A549 treated with DMSO at 1 μM for 4 hours (cell line): ENCODE results near the gene ERICH6. TPM values are rescaled to one million over a fixed set of nuclear protein-coding genes. Genes with fewer than 3 reads are reported as not detected.

Experiments
- total RNA-seq: library from RNA; stranded (reverse); fragments of 200-300 nt; extraction: Qiagen RNA extraction; gene quantifications from 5 replicates; pipeline ENCODE4 v1.2.3, GENCODE V29; 2022; ENCODE audit warnings: low read depth

Gene ERICH6
- 0.07 to 0.08 TPM in 2 of 5 replicates, not detected in the others for total RNA-seq

DNA sequence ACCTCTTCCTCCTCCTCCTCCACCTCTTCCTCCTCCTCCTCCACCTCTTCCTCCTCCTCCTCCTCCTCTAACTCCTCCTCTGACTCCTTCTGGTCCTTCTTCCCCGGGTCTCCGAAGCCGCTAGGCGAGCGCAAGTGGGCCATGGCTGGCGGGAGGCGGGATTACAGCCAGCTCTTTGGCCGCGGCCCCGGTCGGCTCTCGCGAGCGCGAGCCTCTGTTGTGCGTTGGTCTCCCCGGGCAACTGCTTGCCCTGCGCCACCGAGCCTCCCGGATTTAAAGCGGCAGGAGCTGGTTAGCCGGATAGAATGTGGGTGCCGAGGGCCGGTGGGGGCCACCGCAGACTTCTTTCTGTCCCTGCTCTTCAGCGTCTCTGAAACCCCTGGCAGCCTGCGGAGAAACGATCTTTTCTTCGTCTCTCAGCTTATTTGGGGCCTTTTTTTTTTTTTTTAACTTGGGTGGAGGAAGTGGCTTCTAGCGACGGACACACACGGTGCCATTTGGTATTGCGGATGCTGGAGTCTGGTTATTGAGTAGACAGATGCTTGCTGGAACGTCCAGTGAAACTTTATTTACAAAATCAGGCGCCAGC lies at the start of gene ERICH6:
TSS of gene ERICH6 (minus strand) at position 165 of the 589 bp plus-strand sequence. CDS start at position 143, 22 bp downstream.

Other genes starting within 250 kb of the ERICH6 start
- 45.7 to 106 TPM (median 90.4 TPM) in 5 replicates for gene SERP1, start 157.4 kb downstream of the ERICH6 start, total RNA-seq
- 70.2 to 93.3 TPM (median 80.9 TPM) in 5 replicates for gene EIF2A, start 157.1 kb downstream of the ERICH6 start, total RNA-seq
- gene SELENOT, start 100.6 kb downstream of the ERICH6 start, total RNA-seq: 86.7 to 118 TPM (median 116 TPM) in 5 replicates
- 16.2 to 20.6 TPM (median 19.3 TPM) in 5 replicates for gene SIAH2, start 59.2 kb upstream of the ERICH6 start, total RNA-seq
- gene MINDY4B, start 201.5 kb upstream of the ERICH6 start, total RNA-seq: not detected in 5 replicates